Smooth muscle cell (in vitro differentiated cells): Measurements from ENCODE around the gene LMAN2. TPM values are rescaled to one million over a fixed set of nuclear protein-coding genes. Genes with fewer than 3 reads are reported as not detected.

ENCODE experiments used
- DNase-seq: peaks from one replicate; lab custom pipeline; 2025; ENCODE audit not compliant: unreplicated experiment; lab: John Stamatoyannopoulos, UW
- H2AFZ ChIP-seq: fragments of 200-600 bp; sonication (generic); 2 replicates; pipeline ENCODE4 v1.6.0; 2016; ENCODE audit warnings: antibody characterized with exemption, low read depth, mild to moderate bottlenecking
- H3F3A ChIP-seq: fragments of 200-600 bp; sonication (generic); 2 replicates; pipeline ENCODE4 v1.6.0; 2017; ENCODE audit warnings: antibody characterized with exemption, low read depth
- H3K27ac ChIP-seq: fragments of 200-600 bp; sonication (generic); 2 replicates; pipeline ENCODE4 v1.5.1; 2016; ENCODE audit warnings: low read depth, mild to moderate bottlenecking
- H3K27me3 ChIP-seq: fragments of 200-600 bp; sonication (generic); 2 replicates; pipeline ENCODE4 v1.6.1; 2016; ENCODE audit warnings: low read depth, mild to moderate bottlenecking
- H3K36me3 ChIP-seq: fragments of 200-600 bp; sonication (generic); 2 replicates; pipeline ENCODE4 v1.5.1; 2016; ENCODE audit warnings: low read depth
- H3K4me1 ChIP-seq: fragments of 200-600 bp; sonication (generic); 2 replicates; pipeline ENCODE4 v1.5.1; 2016; ENCODE audit warnings: low read depth
- H3K4me2 ChIP-seq: fragments of 200-600 bp; sonication (generic); 2 replicates; pipeline ENCODE4 v1.6.0; 2016; ENCODE audit warnings: mild to moderate bottlenecking
- H3K4me3 ChIP-seq: fragments of 200-600 bp; sonication (generic); 2 replicates; pipeline ENCODE4 v1.5.1; 2016; ENCODE audit warnings: mild to moderate bottlenecking
- H3K79me2 ChIP-seq: fragments of 200-600 bp; sonication (generic); 2 replicates; pipeline ENCODE4 v1.6.0; 2016; ENCODE audit warnings: low read depth, mild to moderate bottlenecking
- H3K9ac ChIP-seq: fragments of 200-600 bp; sonication (generic); 2 replicates; pipeline ENCODE4 v1.6.0; 2016; ENCODE audit warnings: low read depth
- H3K9me3 ChIP-seq: fragments of 200-600 bp; sonication (generic); replicated peaks from 2 replicates; pipeline ENCODE4 v1.5.1; 2016; ENCODE audit warnings: low read depth
- H4K20me1 ChIP-seq: fragments of 200-600 bp; sonication (generic); 2 replicates; pipeline ENCODE4 v1.6.0; 2016; ENCODE audit warnings: low read depth
- WGBS: methylation state at CpG from one replicate; pipeline ENCODE4 v1.1.7; 2016; ENCODE audit warnings: low lambda C conversion rate; 5-methylcytosine and 5-hydroxymethylcytosine counted together
- polyA plus RNA-seq: library from polyadenylated mRNA; unstranded; fragments of >200 nt; fragmentation: Nextera tagmentation; extraction: Ambion mirVana; gene quantifications from 2 replicates; pipeline ENCODE4 v1.2.1, GENCODE V29; 2016
- total RNA-seq: library from RNA; depleted of rRNA; stranded (reverse); fragments of >200 nt; gene quantifications from 2 replicates; pipeline ENCODE4 v1.2.3, GENCODE V29; 2014
- TF ChIP-seq, protein P1 (sequence below): fragments of 200-600 bp; sonication (generic); IDR thresholded peaks from 2 replicates; pipeline ENCODE4 v1.5.1; 2017; ENCODE audit warnings: borderline replicate concordance, mild to moderate bottlenecking, antibody characterized with exemption; ENCODE audit not compliant: insufficient read depth, poor library complexity, severe bottlenecking

Gene LMAN2
- total and polyA plus RNA-seq, 2 experiments from 2014 or later: 241 to 253 TPM

DNA sequence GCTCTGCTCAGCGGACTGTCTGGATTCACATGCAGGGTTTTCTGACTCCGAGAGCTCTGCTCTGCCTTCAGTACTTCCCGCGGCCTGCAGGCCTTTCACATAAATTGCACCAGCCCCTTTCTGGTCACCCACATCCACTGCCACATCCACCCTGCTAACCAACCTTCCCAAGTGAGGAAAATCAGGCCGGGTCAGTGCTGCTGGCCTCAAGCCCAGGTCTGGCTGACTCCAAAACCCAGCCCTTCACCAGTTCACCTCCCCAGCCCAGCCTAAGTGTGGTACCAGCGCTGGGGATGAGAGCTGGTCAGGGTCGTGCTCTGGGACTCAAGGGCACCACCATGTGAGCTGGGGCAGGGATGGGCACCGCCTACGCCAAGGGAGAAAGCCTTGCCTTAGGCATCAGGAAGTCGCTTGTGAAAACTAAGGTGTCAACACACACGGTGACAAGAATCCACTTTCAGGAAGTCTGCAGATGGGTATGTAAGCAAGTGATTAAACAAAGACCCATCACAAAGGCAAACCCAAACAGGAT lies 12.3 kb downstream of the LMAN2 start:
- 86% methylated on average over 11 of the region's 11 CpGs for WGBS
- H3K79me2 ChIP-seq: peaks cover 40% of the 10 kb centered on the region
- peaks cover 53% of the 10 kb centered on the region for H4K20me1 ChIP-seq
- no peaks in the 10 kb centered on the region for H3K36me3 ChIP-seq
- no peak overlapping the region for H3K4me2 ChIP-seq
- no peak overlapping the region for H3K4me3 ChIP-seq
- H3K9ac ChIP-seq: no peak overlapping the region
- TF ChIP-seq, protein P1, sequence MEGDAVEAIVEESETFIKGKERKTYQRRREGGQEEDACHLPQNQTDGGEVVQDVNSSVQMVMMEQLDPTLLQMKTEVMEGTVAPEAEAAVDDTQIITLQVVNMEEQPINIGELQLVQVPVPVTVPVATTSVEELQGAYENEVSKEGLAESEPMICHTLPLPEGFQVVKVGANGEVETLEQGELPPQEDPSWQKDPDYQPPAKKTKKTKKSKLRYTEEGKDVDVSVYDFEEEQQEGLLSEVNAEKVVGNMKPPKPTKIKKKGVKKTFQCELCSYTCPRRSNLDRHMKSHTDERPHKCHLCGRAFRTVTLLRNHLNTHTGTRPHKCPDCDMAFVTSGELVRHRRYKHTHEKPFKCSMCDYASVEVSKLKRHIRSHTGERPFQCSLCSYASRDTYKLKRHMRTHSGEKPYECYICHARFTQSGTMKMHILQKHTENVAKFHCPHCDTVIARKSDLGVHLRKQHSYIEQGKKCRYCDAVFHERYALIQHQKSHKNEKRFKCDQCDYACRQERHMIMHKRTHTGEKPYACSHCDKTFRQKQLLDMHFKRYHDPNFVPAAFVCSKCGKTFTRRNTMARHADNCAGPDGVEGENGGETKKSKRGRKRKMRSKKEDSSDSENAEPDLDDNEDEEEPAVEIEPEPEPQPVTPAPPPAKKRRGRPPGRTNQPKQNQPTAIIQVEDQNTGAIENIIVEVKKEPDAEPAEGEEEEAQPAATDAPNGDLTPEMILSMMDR: no peak
- no peak overlapping the region for H3K27ac ChIP-seq
- no peak for DNase-seq
- no peaks in the 10 kb centered on the region for H3F3A ChIP-seq
- H3K9me3 ChIP-seq: no peaks in the 10 kb centered on the region
- H3K4me1 ChIP-seq: no peaks in the 10 kb centered on the region
- H3K27me3 ChIP-seq: no peaks in the 10 kb centered on the region
- H2AFZ ChIP-seq: no peak overlapping the region

DNA sequence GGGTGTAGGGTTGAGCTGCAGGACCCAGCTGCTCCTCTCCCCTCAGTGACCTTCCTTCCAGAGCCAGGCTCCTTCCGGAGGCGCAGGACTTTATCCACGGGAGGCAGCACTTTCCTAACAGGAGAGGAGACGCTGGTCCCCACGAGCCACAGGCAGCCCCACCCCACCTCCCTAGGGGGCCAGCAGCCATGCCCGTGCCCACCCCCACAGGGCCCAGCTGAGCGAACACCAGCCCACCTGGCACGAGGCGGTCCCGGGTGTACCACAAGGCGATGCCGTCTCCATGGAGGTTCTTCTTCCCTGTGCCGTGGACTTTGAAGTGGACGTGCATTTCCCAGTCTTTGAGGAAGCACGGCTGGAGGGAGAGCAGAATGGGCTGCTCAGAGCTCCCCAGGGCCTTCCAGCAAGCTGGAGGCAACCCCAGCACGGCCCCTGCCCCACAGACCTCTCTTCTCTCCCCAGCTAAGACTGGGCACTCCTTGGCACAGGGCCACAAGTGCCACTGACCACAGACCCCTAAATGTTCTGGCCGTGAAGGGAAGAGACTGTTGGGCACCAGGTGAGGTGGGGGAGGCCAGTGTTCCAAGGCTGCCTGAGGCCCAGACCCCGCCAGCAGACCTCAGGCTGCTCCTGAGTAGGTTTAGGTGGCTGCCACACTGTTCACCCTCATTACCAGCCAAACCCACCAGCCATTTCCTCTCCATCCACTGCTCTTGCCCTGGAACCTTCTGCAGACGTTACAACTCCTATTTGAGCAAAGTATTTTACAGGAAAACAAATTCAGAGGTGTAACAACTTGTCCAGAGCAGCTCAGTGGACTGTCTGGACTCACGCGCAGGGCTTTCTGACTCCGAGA lies 13.0 kb downstream of the LMAN2 start:
- no peak overlapping the region for H3K4me3 ChIP-seq
- no peaks in the 10 kb centered on the region for H3K4me1 ChIP-seq
- H3K4me2 ChIP-seq: no peak overlapping the region
- DNase-seq: no peak
- H3K9ac ChIP-seq: no peak overlapping the region
- peaks cover 34% of the 10 kb centered on the region for H3K79me2 ChIP-seq
- no peaks in the 10 kb centered on the region for H3K9me3 ChIP-seq
- H4K20me1 ChIP-seq: peaks cover 48% of the 10 kb centered on the region
- H3K36me3 ChIP-seq: no peaks in the 10 kb centered on the region
- WGBS: 95% methylated on average over 21 of the region's 22 CpGs
- H3K27ac ChIP-seq: no peak overlapping the region
- H3F3A ChIP-seq: no peaks in the 10 kb centered on the region
- H3K27me3 ChIP-seq: no peaks in the 10 kb centered on the region
- no peak overlapping the region for H2AFZ ChIP-seq
- TF ChIP-seq, protein P1: no peak

DNA sequence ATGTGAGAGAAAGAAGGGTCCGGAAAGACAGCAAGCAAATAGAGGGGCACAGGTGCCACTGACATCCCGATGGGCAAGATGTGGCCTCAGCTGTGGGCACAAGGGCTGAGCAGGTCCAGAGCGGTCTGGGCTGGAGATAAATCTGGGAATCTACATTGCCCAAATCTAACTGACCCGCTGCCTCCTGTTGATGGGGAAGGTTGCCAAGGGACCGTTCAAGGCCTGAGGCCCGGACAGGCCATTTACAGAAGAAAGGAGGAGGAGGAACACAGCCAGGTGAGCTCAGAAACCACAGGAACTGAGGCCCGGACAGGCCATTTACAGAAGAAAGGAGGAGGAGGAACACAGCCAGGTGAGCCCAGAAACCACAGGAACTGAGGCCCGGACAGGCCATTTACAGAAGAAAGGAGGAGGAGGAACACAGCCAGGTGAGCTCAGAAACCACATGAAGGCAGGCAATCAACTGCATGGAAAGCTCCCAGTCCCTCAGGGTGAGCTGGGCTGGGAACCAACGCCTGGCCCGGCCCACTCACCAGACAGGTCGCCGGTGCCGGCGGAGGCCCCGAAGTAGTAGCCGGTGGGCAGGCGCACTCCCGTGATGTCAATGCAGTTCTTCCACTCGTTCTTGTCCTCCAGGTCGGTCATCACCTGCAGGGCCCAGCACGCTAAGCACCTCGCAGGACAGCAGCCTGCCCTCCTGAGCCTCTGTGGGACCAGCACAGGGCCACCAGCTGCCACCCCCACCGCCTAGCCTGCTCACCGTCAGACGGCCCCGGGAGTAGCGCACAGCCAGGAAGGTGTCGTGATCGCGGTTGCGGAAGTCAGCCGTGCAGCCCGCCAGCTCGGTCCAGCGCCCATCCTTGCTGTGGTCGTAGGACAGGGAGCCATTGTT lies 14.6 kb downstream of the LMAN2 start:
- no peaks in the 10 kb centered on the region for H3K4me1 ChIP-seq
- no peak overlapping the region for H2AFZ ChIP-seq
- H3K4me3 ChIP-seq: no peak overlapping the region
- H3F3A ChIP-seq: no peaks in the 10 kb centered on the region
- WGBS: 96% methylated on average over 36 of the region's 36 CpGs
- peaks cover 33% of the 10 kb centered on the region for H4K20me1 ChIP-seq
- H3K9me3 ChIP-seq: no peaks in the 10 kb centered on the region
- no peak overlapping the region for H3K9ac ChIP-seq
- H3K27me3 ChIP-seq: no peaks in the 10 kb centered on the region
- no peak for DNase-seq
- H3K4me2 ChIP-seq: no peak overlapping the region
- TF ChIP-seq, protein P1: no peak
- no peak overlapping the region for H3K27ac ChIP-seq
- no peaks in the 10 kb centered on the region for H3K36me3 ChIP-seq
- peaks cover 18% of the 10 kb centered on the region for H3K79me2 ChIP-seq
